C4-2B (cell line): ENCODE measurements around the gene SNX22.

ENCODE experiments used
- CTCF ChIP-seq: fragments of 450-650 bp; conservative IDR thresholded peaks from 2 replicates; pipeline ENCODE4 v1.5.1; 2017; ENCODE audit warnings: mild to moderate bottlenecking
- ZFX ChIP-seq: fragments of 450-650 bp; IDR thresholded peaks from 2 replicates; pipeline ENCODE4 v1.6.1; 2017

GRCh38 chr15:64180235-64180824 is 28.8 kb downstream of the SNX22 start:
- no peak for TF ChIP-seq CTCF
- no peak for TF ChIP-seq ZFX
